Jurkat, Clone E6-1 (cell line): ENCODE measurements around the gene BOLA3.
"Not testable (repeated sequence)": the region's sequence is repeated elsewhere in the genome, so short reads cannot be mapped to it uniquely, and the experiment has no call there.

Experiments used
- DNase-seq: peaks from one replicate; pipeline ENCODE4 v3.0.0-alpha.2; 2011; ENCODE audit warnings: low read depth, low spot score
- H3K4me3 ChIP-seq: 2 replicates; pipeline ENCODE4 v1.5.1; 2011; ENCODE audit warnings: mild to moderate bottlenecking, low read length, control low read depth, moderate library complexity

Gene BOLA3

DNA sequence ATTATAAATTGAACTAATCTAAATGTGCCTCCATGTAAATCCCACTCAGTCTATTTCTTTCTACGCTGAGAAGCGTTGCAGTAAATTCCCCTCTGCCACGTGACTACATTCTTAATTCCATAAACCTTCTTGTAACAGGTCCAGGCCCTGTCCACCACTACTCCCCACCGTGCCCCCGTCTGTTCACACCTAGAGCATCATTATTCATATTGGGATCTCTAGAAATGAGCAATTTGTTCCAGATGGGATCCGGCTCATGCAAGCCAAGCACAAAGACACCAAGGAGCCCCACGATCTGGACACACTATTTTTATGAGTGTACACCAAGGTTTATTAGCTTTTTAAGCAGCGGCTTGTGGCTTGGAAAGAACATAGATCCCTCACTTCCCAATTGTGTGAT, 38.2 kb downstream of the BOLA3 start:
- no peak for DNase-seq
- no peak overlapping the region for H3K4me3 ChIP-seq

DNA sequence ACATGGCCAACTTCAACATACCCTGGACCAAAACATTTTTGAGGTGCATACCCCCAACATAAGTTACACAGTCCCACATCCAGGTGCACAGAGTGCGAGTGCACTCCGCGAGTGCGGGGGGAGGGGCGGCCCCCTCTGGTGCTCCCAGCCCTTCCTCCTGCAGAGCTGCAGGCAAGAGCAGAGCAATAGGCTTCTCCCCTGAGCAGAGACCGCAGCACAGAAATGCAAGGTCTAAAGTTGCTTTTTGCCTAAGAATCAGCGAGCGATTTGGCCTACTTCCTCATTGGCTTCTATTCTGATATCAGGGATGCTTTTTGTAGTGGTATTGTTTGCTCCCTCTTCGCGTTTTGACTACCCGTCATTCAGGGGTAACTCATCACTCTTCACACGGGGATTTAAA, 40.6 kb downstream of the BOLA3 start:
- no peak overlapping the region for H3K4me3 ChIP-seq
- no peak for DNase-seq

DNA sequence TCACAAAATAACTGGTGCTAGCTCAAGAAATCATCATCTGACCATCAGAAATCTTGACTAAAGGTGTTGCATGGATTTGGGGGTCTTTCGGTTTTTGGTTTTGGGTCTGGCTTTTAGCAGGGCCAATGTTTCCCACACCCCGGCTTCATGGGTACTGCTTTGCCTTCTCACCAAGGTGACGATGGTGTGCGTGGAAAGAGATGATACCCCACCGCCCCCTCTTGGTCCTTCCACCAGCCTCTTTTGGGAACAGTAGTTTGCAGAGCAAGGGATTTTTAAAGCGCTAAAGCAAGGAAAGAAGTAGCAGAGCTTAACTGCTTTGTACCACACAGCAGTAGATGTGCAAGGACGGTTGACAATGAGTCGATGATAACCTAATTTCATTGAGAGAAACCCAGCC, 42.3 kb downstream of the BOLA3 start:
- no peak for DNase-seq
- no peak overlapping the region for H3K4me3 ChIP-seq

DNA sequence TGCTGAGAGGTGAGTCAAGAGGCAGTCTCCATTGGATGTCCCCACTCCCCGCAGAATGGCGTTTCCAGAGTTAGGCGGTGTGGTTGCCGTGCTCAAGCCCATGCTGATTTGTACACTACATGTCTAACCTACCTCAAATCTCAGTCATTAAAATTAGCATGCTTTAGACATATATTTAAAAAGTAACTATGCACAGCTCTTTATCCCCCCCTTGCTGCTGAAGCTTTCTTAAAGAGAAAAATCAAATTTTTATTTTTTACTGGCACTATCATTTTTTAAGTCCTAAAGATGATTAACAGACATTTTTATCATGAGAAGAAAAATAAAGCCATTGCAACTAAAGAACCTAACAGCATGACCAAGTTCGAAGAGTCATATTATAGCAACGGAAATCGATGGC, 42.9 kb downstream of the BOLA3 start:
- DNase-seq: no peak
- no peak overlapping the region for H3K4me3 ChIP-seq

DNA sequence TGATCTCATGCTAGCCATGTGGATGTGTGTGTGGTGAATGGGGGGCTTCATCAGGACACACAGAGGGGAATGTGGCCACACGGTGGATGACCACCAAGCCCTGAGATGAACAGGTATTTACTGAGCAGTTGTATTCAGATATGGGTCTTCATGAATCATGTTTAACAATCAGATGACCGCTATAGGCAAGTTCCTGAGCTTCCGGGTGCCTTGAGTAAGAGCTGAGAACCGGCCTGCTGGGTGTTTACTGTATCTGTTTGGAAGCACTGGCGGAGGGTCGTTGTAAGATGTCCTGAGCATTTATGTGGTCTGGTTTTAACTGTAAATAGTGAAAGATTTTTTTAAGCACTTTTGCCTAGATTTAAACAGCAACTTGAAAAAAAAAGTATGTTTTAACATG, 43.9 kb downstream of the BOLA3 start:
- no peak for DNase-seq
- H3K4me3 ChIP-seq: no peak overlapping the region

DNA sequence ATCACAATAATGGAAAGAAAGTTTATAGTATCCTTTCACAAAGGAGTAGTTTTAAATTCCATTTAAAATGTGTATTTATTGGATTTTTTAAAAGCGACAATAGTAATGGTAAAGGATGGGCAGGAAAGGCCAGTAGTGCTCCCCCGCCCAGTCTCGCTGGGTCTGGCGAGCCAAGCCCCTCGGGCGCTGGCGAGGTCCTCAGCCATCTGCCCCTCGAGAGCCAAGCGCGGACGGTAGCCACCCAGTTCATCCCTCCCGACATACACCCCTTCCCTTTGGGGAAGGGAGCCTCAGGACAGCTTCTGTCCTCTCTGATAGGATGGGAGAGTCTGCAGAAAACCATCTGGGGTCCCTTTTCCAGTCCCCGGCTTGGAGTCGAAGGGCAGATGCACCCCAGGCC, 45.2 kb downstream of the BOLA3 start:
- no peak for DNase-seq
- H3K4me3 ChIP-seq: no peak overlapping the region

DNA sequence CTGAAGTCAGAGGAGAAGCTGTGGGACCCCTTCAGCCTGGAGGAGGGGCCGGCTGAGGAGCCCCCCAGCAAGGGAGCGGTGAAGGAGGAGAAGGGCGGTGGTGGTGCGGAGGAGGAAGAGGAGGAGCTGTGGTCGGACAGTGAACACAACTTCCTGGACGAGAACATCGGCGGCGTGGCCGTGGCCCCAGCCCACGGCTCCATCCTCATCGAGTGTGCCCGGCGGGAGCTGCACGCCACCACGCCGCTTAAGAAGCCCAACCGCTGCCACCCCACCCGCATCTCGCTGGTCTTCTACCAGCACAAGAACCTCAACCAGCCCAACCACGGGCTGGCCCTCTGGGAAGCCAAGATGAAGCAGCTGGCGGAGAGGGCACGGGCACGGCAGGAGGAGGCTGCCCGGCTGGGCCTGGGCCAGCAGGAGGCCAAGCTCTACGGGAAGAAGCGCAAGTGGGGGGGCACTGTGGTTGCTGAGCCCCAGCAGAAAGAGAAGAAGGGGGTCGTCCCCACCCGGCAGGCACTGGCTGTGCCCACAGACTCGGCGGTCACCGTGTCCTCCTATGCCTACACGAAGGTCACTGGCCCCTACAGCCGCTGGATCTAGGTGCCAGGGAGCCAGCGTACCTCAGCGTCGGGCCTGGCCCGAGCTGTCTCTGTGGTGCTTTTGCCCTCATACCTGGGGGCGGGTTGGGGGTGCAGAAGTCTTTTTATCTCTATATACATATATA, 46.0 kb downstream of the BOLA3 start:
- no peak overlapping the region for H3K4me3 ChIP-seq
- no peak for DNase-seq

DNA sequence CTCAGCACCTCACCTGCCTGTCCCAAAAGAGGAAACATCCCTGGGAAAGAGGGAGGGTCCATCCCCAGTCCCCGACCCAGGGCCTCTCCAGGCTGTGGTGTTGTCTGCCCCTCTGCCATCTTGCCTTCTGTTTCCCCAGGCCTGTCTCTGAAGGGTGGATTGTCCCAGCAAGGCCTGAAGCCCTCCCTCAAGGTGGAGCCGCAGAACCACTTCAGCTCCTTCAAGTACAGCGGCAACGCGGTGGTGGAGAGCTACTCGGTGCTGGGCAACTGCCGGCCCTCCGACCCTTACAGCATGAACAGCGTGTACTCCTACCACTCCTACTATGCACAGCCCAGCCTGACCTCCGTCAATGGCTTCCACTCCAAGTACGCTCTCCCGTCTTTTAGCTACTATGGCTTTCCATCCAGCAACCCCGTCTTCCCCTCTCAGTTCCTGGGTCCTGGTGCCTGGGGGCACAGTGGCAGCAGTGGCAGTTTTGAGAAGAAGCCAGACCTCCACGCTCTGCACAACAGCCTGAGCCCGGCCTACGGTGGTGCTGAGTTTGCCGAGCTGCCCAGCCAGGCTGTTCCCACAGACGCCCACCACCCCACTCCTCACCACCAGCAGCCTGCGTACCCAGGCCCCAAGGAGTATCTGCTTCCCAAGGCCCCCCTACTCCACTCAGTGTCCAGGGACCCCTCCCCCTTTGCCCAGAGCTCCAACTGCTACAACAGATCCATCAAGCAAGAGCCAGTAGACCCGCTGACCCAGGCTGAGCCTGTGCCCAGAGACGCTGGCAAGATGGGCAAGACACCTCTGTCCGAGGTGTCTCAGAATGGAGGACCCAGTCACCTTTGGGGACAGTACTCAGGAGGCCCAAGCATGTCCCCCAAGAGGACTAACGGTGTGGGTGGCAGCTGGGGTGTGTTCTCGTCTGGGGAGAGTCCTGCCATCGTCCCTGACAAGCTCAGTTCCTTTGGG, 47.2 kb downstream of the BOLA3 start:
- DNase-seq: no peak
- no peak overlapping the region for H3K4me3 ChIP-seq

DNA sequence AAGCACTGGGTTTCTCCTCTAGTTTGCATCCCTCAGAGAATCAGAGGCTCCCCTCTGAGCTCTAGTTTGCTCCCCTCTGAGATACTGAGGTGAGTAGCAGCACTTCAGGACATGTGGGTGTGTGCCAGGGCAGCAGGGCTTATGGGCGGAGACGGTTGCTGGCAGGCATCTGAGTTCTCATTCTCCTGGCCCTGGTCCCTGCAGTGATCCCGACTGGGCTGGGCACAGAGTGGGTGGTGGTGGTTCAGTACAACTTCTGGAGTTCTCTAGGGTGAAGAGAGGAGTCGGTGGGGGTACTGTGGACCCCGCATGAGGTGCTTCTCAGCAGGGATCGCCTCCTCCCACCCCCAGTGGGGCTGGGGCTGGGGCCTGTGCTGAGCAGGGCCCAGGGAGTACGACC, 47.9 kb downstream of the BOLA3 start:
- DNase-seq: no peak
- no peak overlapping the region for H3K4me3 ChIP-seq

DNA sequence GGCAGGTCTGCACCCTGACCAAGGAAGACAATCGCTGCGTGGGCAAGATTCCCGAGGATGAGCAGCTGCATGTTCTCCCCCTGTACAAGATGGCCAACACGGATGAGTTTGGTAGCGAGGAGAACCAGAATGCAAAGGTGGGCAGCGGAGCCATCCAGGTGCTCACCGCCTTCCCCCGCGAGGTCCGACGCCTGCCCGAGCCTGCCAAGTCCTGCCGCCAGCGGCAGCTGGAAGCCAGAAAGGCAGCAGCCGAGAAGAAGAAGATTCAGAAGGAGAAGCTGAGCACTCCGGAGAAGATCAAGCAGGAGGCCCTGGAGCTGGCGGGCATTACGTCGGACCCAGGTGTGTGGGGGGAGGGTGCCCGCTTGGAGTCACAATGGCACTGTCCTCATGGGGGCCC, 48.4 kb downstream of the BOLA3 start:
- no peak for DNase-seq
- H3K4me3 ChIP-seq: no peak overlapping the region

DNA sequence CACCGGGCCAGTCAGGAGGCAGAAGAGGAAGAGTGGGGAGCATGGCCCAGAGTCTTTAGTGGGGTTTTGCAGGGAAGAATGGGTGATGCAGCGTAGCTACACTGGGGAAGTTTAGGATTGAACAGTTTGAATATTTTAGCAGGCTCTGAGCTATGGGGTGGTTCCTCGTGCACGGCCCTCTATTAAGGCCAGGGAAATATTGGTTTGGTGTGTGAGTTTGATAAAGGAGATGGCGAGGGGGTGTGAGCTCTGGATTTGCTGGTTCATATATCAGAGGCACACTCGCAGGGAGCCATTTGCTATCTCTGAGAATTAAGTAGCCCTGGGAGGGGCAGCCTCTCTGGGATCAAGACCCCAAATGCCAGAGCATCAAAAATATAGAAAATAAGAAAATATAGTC, 50.1 kb downstream of the BOLA3 start:
- DNase-seq: no peak
- no peak overlapping the region for H3K4me3 ChIP-seq

DNA sequence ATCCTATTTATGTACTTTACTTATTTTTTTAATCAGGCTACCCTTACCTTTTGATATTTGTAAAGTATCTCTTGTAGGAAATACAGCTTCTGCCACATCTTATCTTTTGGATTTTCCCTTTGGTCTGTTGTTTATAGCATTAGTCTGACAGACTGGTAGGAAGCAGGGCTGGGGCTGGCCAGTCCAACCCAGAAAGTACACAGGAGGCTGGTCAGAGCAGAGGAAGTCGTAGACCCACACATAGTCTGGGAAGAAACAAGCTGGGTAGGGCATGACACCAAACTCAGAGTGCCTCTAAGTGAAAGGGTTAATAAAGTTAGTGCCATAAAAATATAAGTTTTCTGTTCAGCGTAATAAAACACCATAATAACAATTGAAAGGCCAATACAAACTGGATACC, 51.7 kb downstream of the BOLA3 start:
- DNase-seq: no peak
- H3K4me3 ChIP-seq: no peak overlapping the region

DNA sequence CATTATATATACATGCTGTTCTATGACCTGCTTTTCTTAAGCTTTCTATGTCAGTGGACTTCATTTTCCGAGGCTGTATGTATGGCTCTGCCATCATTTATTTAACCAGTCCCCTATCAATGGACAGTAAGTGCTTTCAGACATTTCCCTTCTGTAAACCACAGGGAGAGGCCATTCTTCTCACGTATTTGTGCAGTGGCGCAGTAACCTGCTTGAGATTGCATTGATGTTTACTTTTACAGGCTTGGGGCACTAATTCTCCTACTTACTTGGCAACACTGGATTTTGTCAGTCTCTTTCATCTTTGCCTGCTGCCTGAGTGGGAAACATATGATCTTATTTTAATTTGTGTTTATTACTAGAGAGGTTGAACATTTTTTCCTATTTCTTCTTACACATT, 52.1 kb downstream of the BOLA3 start:
- H3K4me3 ChIP-seq: no peak overlapping the region
- no peak for DNase-seq

DNA sequence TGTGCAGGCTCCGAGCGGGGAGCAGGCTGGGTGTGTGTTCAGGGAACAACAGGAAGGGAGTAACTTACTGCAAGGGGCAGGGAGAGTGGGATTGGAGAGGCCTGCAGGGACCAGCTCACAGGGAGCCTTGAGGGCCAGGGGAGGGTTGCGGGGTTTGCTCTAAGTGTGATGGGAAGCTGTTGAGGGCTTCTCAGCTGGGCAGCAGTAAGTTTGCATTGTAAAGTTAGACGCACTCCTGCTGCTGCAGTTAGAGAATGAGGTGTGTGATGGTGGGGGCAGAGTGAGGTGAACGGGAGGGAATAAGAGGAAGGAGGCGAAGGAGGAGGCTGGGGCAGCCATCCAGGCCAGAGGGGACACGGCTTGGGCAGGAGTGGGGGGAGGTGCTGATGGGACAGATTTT, 53.4 kb downstream of the BOLA3 start:
- H3K4me3 ChIP-seq: no peak overlapping the region
- DNase-seq: no peak

DNA sequence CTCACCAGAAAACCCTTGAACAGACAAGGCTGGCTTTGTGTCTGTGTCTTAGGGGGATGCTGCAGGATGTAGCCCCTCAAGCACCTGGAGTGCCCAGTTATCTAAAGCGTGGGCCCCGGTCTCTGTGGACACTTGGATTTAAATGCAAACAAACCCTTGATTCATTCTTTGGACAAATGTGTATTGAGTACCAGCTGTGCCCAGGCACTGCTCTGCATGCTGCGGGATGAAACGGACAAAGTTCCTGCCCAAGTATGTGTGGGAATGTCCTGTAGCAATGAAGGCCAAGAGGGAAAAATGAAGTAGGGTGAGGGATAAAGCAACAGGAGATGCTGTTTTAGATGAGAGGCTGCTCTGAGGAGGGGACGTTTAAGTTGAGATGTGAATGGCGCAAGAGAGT, 53.9 kb downstream of the BOLA3 start:
- no peak overlapping the region for H3K4me3 ChIP-seq
- no peak for DNase-seq

DNA sequence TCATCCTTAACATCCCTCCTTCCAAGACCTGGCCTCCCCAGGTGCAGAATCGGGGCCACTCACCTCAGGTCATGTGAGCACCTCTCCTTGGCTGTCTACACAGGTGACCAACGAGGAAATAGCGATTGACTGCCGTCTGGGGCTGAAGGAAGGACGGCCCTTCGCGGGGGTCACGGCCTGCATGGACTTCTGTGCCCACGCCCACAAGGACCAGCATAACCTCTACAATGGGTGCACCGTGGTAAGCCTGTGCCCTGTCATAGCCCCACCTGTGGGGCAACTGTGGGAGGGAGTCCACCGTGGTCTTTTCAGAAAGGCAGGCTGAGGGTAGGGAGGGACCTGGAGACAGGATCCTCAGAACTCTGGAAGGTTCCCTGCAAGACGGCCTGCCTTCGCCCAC, 54.3 kb downstream of the BOLA3 start:
- no peak overlapping the region for H3K4me3 ChIP-seq
- DNase-seq: no peak

DNA sequence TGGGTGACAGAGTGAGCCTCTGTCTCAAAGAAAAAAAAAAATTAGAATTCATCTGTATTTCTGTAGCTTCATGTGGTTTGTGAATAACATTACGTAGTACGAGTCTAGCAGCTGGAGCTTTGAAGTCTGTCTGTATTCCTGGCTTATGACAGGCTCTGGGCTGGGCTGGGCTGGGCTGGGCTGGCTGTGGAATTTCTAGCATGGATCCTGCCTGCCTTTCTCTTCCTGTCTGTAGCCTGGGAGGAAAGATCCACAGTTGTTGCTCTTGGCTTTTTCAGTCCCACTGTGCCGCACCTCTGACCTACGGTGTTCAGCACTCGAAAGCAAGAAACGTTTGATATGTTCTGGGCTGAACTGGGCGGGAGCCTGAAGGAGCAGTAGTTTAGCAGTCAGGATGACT, 55.4 kb downstream of the BOLA3 start:
- no peak for DNase-seq

DNA sequence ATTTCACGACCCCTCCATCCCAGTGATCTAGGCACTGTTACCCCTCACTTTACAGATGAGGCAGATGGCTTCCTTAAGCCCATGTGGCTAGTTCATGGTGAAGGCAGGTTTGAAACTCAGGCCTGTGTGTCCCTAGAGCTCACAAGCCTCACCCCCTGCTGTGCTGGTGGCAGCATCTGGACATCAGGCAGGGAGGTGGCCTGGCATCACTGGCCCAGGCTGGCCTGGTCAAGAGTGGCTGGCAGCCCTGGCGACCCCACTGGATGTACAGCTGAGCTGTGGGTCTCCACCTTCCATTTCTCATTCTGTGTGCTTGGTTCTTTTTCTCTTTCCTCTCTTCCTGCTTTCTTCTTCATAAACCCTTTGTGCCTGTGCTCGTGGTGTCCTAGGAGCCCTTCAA, 56.3 kb downstream of the BOLA3 start:
- H3K4me3 ChIP-seq: no peak overlapping the region
- no peak for DNase-seq

More for the DNA sequence above, 55.4 kb downstream of the BOLA3 start:
- H3K4me3 ChIP-seq: no peak overlapping the region

DNA sequence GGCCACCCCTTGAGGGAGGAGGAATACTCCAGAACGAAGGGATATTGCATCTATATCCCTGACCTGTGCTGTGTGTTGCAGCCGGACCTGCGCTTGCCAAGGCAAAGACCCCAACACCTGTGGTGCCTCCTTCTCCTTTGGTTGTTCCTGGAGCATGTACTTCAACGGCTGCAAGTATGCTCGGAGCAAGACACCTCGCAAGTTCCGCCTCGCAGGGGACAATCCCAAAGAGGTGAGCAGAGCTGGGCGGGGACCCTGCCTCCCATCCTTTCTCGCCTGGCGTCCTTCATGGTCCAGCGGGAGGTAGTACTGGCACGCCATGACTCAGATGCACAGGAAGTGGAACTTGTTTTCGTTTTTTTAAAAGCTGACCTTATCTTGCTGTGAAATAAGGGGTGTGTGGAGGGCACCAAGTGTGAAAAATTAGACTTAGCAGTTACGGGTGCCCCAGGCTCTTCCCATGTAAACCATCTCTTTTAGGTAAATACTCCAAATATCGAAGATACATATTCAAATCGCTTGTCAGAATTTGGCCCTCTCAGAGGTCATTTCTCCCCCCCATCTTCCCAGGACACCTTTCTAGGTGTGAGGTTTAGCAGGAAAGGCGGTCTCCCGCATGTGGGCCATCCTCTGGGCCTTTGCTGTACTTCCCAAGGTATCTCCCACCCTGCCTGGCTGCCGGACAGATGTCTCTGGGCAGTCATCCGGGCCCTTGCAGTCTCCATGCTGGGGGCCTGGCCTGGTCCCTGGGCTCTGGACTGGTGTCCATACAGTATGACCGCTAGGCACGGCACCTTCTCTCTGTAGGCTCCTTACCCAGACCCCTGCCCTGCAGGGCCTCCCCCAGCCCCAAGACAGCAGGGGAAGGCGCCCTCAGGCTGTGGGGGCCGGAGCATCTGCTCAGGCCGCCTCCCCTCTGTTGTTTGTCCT, 57.6 kb downstream of the BOLA3 start:
- DNase-seq: no peak
- H3K4me3 ChIP-seq: no peak overlapping the region

DNA sequence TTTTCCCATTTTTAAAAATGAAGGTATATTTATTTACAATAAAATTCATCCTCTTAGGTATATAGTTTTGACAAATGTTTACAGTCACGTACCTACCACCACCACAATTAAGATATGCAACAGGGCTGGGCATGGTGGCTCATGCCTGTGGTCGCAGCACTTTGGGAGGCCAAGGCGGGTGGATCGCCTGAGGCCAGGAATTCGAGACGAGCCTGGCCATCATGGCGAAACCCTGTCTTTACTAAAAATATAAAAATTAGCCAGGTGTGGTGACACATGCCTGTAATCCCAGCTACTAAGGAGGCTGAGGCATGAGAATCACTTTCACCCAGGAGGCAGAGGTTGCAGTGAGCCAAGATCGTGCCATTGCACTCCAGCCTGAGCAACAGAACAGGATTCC, 59.0 kb downstream of the BOLA3 start:
- not testable (repeated sequence) for DNase-seq, H3K4me3 ChIP-seq
